Prostate gland (tissue), 2 donors: ENCODE measurements around the gene PARP15. TPM values are rescaled to one million over a fixed set of nuclear protein-coding genes. Genes with fewer than 3 reads are reported as not detected.

Experiments used
- DNase-seq: peaks from one replicate; pipeline ENCODE4 v3.0.0-alpha.2; 2019; ENCODE audit warnings: low spot score
- H3K27ac ChIP-seq, 2 donors: fragments of 200-600 bp; sonication (generic); 2 replicates each; pipeline ENCODE4 v1.5.1; 2017 to 2019
- H3K27me3 ChIP-seq: fragments of 200-600 bp; sonication (generic); replicated peaks from 2 replicates; pipeline ENCODE4 v1.5.1; 2019; ENCODE audit not compliant: insufficient read depth
- H3K36me3 ChIP-seq, 2 donors: fragments of 200-600 bp; sonication (generic); 1 replicate in 1 of 2; 2 replicates in 1 of 2; pipeline versions ENCODE4 v1.5.1 to v1.8.1; 2017 to 2019
- H3K4me1 ChIP-seq: fragments of 200-600 bp; sonication (generic); replicated peaks from 2 replicates; pipeline ENCODE4 v1.5.1; 2019
- H3K4me3 ChIP-seq, 2 donors: fragments of 200-600 bp; sonication (generic); 2 replicates each; pipeline ENCODE4 v1.5.1; 2017 to 2019
- H3K9me3 ChIP-seq: fragments of 200-600 bp; sonication (generic); 2 replicates; pipeline ENCODE4 v1.5.1; 2017
- CTCF ChIP-seq, 4 experiments: fragments of 200-600 bp in 2 of 4; fragments of 450-650 bp in 2 of 4; sonication (generic) in 2 of 4; IDR thresholded peaks; 1 replicate in 3 of 4; 2 replicates in 1 of 4; pipeline ENCODE4 v1.5.1; 2016 to 2019; ENCODE audit warnings: antibody characterized with exemption in 4 of 4, mild to moderate bottlenecking in 2 of 4, moderate library complexity in 2 of 4
- POLR2A ChIP-seq: fragments of 450-650 bp; IDR thresholded peaks from one replicate; pipeline ENCODE4 v1.6.1; 2016; ENCODE audit warnings: antibody characterized with exemption, mild to moderate bottlenecking
- POLR2AphosphoS5 ChIP-seq: sonication (generic); formaldehyde crosslinking; IDR thresholded peaks from one replicate; pipeline ENCODE4 v1.6.1; 2017; ENCODE audit warnings: antibody characterized with exemption
- WGBS: methylation state at CpG from one replicate; pipeline ENCODE4 v1.1.5; 2018; 5-methylcytosine and 5-hydroxymethylcytosine counted together
- intact Hi-C: fragments of 100-400 bp; cut with DNase I; formaldehyde crosslinking; loops from one replicate; pipeline ENCODE4 v1.14.2; 2022
- total RNA-seq, 2 donors: library from RNA; depleted of rRNA; stranded (reverse); fragments of >200 nt; gene quantifications; one replicate each; pipeline ENCODE4 v1.1.0, GENCODE V29; 2016

Gene PARP15
- total RNA-seq, 2 donors from 2014 or later: 0.23 to 2.7 TPM

- Histone ChIP-seq H3K27ac (no peak overlapping the region), H3K4me1 (no peaks in the 10 kb centered on the region)
These were observed 51.1 kb downstream of the PARP15 start for GRCh38 chr3:122628567-122628966.

GRCh38 chr3:122629763-122630162, 52.3 kb downstream of the PARP15 start:
- H3K9me3 ChIP-seq: no peaks in the 10 kb centered on the region
- no peak for DNase-seq
- no peak overlapping the region for H3K4me3 ChIP-seq
- 100% methylated on average over 1 of the region's 1 CpG for WGBS
- TF ChIP-seq CTCF (IDR thresholded peaks at IDR 0.05) (no peak), POLR2A (no peak), POLR2AphosphoS5 (no peak)
- no peaks in the 10 kb centered on the region for H3K4me1 ChIP-seq
- H3K27me3 ChIP-seq: no peaks in the 10 kb centered on the region
- H3K36me3 ChIP-seq: no peaks in the 10 kb centered on the region
- H3K27ac ChIP-seq: no peak overlapping the region
- intact Hi-C loops: no loop called here

More at GRCh38 chr3:122628567-122628966, 51.1 kb downstream of the PARP15 start:
- DNase-seq: no peak
- 51% methylated on average over 3 of the region's 3 CpGs for WGBS
- no peaks in the 10 kb centered on the region for H3K36me3 ChIP-seq
- no peak overlapping the region for H3K4me3 ChIP-seq
- no peak for TF ChIP-seq POLR2AphosphoS5
- TF ChIP-seq CTCF (IDR thresholded peaks at IDR 0.05): no peak
- no peak for TF ChIP-seq POLR2A
- intact Hi-C loops: no loop called here
- H3K27me3 ChIP-seq: no peaks in the 10 kb centered on the region
- no peaks in the 10 kb centered on the region for H3K9me3 ChIP-seq

- WGBS: 52% methylated on average over 5 of the region's 5 CpGs
- intact Hi-C loops: no loop called here
- H3K36me3 ChIP-seq: no peaks in the 10 kb centered on the region
- H3K4me3 ChIP-seq: no peak overlapping the region
- no peaks in the 10 kb centered on the region for H3K9me3 ChIP-seq
- no peak for DNase-seq
- H3K27me3 ChIP-seq: no peaks in the 10 kb centered on the region
- no peaks in the 10 kb centered on the region for H3K4me1 ChIP-seq
- H3K27ac ChIP-seq: no peak overlapping the region
- TF ChIP-seq CTCF (IDR thresholded peaks at IDR 0.05): no peak
- no peak for TF ChIP-seq POLR2AphosphoS5
- TF ChIP-seq POLR2A: no peak
These were observed 58.3 kb downstream of the PARP15 start for GRCh38 chr3:122635789-122636188.

- TF ChIP-seq CTCF (IDR thresholded peaks at IDR 0.05): no peak
- no peak for TF ChIP-seq POLR2A
- no peak for TF ChIP-seq POLR2AphosphoS5
- Histone ChIP-seq H3K4me3 (no peak overlapping the region), H3K4me1 (no peaks in the 10 kb centered on the region), H3K36me3 (no peaks in the 10 kb centered on the region), H3K27me3 (no peaks in the 10 kb centered on the region), H3K9me3 (no peaks in the 10 kb centered on the region), H3K27ac (no peak overlapping the region)
- intact Hi-C loops: no loop called here
- 59% methylated on average over 3 of the region's 3 CpGs for WGBS
- no peak for DNase-seq
These were observed 59.2 kb downstream of the PARP15 start for GRCh38 chr3:122636697-122637096.

GRCh38 chr3:122640437-122640999, 63.1 kb downstream of the PARP15 start:
- no peak for TF ChIP-seq POLR2A
- TF ChIP-seq CTCF (IDR thresholded peaks at IDR 0.05): no peak
- TF ChIP-seq POLR2AphosphoS5: no peak
- Histone ChIP-seq H3K4me1 (no peaks in the 10 kb centered on the region), H3K4me3 (no peak overlapping the region), H3K27ac (no peak overlapping the region), H3K27me3 (no peaks in the 10 kb centered on the region), H3K36me3 (no peaks in the 10 kb centered on the region), H3K9me3 (no peaks in the 10 kb centered on the region)
- no peak for DNase-seq
- intact Hi-C loops: no loop called here
